Stimulated activated CD4-positive, alpha-beta T cell treated with anti-CD3 and anti-CD28 coated beads, Interleukin-15, amount 100 ng/mL, for 1 hour (primary cell): ENCODE measurements around the gene WFDC1.
"Not testable (repeated sequence)": the region's sequence is repeated elsewhere in the genome, so short reads cannot be mapped to it uniquely, and the experiment has no call there.

Experiments
- DNase-seq, 2 donors: peaks; one replicate each; pipeline ENCODE4 v3.0.0-alpha.2; 2020; ENCODE audit warnings: low read depth in 1 of 2, low spot score in 1 of 2

The WFDC1 gene

DNA sequence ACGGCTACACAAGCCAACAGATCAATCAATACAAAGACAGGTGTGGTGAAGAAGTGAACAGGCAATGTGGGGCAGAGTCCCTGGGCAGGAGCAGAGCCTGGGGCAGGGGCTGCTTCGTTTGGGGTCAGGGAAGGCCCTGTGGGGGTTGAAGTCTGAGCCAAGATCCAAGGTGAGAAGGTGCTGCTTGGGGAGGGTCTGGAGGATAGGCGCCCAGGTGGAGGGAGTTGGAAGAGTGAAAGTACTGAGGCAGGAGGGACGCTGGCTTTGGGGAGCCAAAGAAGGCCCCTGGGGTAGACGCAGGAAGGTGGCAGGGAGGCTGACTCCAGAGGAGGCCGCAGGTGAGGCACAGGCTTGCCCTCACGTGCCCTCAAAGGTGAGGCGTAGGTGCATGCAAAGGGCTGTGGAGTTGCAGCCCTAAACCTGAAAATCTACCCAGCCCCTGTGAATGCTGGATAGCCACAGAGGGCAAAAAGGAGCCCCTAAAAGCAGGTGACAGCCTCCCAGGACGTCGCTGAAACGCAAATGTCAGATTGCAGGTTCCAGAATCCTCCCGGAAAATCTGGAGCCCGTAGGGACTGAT is 33.3 kb downstream of the WFDC1 start:
- DNase-seq = no peak

DNA sequence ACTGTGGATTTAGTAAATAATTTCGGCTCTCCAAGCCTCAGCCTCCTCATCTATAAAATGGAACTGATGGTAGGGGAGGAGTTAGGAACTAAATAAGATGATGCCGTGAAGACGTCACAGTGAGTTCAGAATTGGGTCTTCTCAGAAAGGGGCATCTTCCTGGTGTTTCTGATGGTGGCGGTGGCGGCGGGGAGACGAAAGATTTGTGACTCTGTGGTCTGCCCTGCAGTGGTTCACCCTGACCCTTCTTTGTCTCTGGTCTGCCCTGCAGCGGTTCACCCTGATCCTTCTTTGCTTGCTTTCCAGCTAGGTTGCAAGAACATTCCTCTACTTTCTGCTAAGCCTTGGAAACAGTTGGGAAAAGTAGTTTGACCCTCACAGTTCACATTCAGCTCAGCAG is 34.3 kb downstream of the WFDC1 start:
- DNase-seq = no peak

DNA sequence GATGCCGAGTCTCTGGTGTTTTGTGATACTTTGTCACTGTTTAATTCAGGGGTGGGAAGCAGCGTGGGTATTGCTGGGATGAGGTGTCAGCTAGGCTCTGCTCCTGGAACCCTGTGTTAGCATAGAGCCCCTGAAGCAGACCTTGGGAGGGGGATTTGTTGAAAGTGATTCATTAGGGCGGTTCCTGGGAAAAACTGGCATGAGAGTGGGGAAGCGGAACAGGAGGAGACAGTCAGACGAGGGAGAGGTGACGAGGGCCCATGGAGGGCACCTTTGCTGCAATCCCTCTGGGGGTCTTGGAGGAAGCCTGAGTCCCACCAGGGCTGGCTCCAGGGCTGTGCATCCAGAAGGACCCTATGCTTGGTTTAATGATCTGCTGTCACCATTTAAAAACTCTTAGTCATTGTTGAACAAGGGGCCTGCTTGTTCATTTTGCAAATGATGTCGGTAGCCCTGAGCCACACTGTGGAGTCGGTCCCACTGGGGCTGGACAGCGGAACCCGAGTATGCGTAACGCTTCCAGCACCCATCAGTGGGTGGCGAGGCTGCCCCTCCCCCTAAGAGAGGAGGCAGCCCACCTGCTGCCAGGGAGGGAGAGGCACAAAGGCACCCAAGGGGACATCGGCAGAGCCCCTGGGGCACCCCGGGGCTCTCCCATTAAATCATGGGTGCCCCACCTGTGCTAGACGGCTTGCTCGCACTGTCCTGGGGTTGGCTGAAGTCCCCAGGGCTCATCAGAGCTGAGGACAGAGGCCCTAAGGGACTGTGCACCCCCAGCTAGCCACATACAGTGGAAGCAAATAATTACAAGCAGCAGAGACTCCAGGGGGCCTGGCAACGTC is 35.4 kb downstream of the WFDC1 start:
- DNase-seq = no peak

DNA sequence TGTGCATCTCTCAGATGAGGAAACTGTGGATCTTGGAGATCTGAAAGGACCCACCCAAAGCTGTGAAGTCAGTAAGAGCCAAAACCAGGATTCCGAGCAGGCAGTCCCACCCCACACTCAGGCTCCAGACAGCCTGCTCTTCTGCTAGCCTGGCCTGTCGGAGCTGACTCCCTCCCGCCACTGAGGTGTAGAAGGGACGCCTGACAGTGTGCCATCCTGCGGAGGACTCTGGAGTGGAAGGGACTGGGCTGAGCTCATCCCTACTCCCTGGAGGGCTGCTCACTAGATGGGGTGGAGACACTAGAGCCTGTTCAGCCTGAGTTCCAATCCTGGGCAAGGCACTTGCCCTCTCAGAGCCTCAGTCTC is 36.0 kb downstream of the WFDC1 start:
- no peak for DNase-seq

DNA sequence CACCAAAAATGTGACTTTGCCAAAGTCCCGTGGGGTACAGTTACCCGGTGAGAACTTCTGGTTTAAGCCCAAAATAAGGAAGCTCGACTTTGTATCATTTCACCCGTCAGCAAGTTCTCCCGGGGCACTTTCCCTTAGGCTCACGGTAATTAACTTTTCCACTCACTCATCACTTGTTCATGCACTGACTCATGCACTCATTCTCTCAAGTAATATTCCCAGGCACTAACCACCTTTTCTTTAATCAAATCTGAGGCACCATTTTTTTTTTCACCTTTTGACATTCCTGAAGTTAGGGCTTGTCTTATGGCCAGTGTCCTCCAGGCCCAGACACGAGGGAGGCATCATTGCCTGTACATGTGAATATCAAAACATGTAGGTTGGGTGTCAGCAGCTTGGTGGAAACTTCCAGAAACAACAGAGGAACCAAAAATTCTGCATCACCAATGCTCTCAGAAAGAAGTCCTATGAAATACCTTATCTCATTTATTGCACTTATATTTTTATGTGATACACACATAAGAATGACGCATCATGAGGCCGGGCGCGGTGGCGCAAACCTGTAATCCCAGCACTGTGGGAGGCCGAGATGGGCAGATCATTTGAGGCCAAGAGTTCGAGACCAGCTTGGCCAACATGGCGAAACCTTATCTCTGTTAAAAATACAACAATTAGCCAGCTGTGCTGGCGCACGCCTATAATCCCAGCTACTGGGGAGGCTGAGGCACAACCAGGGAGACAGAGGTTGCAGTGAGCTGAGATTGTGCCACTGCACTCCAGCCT is 37.5 kb downstream of the WFDC1 start:
- no peak for DNase-seq

DNA sequence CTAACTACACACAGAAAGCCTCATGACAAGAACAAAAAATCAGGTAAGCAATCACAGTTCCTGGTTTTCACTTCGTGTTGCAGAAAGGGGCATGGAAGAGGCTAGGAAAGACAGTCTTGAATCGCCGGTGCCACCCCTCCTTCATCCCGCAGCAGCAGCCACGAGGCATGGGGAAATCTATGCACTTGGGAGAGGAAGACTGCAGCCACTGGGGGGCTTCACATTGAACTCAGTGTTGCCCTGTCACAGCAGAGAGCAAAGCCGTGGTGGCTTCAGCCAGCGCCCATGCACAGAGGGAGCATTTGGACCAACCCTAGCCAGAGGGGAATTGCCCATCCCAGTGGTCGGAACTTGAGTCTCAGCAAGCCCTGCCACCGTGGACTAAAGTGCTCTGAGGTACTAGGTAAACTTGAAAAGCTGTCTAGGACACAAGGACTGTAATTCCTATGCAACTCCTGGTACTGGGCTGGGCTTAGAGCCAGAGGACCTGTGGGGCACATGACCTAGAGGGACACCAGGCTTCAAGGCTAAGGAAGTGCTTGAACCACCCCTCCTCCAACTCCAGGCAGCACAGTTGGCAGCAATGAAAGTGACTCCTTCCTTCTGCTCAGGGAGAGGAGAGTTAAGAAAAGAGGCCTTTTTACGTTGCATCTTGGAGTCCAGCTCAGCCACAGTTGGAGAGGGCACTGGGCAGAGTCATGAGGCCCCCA is 38.5 kb downstream of the WFDC1 start:
- DNase-seq = no peak

DNA sequence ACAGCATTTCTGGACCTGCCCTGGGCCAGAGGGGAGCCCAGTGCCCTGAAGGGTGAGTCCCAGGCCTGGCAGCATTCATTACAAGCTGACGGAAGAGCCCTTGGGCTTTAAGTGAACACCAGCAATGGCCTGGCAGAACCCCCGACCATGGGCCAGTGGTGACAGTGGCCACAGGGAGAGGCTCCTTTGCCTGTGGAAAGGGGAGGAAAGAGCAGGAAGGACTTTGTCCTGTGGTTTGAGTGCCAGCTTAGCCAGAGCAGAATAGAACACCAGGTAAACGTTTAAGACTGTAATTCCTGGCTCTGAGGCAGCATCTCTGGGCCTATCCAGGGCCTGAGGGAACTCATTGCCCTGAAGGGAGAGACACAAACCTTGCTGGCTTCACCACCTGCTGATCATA is 39.4 kb downstream of the WFDC1 start:
- DNase-seq = no peak

DNA sequence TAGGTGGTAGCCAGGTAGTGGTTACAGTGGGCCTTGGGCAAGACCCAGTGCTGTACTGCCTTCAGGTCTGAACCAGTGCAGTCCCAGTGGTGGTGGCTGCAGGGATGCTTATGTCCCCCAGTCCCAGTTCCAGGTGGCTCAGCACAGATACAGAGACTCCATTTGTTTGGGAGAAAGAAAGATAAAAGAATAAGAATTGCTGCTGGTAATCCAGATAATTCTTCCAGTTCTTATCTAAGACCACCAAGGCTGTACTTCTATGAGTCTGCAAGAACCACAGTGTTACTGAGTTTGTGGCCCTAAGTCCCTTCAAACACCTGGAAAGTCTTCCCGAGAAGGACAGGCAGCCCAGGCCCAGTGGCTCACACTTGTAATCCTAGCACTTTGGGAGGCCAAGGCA is 39.8 kb downstream of the WFDC1 start:
- no peak for DNase-seq

DNA sequence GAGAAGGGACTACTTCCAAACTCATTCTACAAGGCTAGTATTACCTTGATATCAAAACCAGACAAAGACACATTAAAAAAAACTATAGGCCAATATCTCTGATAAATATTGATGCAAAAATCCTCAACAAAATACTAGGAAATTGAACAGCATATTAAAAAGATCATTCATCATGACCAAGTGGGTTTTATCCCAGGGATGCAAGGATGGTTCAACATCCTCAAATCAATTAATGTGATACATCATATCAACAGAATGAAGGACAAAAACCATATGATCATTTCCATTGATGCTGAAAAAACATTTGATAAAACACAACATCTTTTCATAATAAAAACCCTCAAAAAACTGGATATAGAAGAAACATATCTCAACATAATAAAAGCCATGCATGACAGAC is 42.6 kb downstream of the WFDC1 start:
- DNase-seq = not testable (repeated sequence)

DNA sequence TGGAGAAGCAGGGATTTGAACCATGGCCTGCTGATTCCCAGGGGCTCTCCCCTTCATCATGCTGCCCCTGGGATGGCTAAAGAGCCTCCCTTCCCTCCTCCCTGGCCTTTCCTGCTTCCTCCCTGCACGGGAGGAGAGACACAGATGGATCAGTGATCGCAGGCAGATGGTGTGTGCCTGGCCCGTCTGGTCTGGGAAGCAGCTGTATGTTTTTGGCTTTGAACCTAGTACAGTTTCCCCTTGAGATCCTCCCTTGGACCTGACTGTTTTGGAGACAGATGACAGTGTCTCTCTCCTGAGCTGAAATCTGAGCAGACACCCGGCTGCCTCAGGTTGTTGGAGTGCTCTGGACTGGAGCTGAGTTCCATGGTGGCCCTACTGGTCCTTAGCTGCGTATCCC is 44.6 kb downstream of the WFDC1 start:
- DNase-seq = no peak

DNA sequence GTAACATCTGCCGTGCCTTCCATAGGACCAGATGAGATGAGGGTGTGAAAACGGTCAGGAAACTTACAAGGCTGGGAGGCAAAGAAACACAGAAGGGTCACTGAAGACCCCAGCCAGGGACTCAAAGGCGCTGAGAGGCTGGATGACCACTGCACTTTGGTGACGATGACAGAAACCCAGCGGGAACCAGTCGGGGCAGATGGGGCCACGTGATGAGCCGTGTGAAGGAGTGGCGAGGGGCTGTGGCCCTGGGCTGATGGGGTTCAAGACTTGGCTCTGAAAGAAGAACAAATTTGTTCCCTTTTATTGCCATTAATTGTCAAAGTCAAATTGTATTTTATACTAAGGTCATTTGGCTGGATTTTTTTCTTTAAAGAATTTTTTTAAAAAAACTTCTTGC is 45.1 kb downstream of the WFDC1 start:
- no peak for DNase-seq

DNA sequence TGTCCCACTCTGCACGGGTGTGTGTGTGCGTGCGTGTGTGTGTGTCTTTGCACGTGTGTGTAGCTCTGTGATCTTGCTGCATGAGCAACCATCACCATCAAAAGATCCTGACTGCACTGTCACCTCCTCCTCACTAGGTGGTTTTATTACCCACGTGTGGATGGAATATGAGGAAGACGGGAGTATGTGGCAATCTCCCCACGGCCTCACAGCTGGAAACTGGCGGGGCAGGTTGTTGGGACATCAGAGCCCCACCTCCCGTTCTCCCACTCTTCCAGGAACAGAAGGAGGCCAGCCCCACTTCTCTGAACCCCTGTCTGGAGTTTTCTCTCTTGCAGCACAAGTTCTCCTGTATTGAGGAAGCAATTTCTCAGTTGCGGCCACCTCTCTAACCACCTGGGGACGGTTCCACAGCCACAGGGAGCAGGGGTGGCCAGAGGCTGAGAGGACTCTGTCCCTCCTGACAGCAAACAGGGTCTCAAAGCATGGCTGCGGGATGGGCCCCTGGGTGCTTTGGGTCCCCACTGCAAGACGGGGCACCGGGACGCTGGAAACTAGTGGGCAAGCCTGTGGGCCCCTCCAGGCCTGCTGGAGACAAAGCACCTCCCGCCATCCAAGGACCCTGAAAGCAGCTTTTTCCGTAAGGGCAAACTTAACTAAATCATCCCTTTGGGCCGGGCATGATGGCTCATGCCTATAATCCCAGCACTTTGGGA is 45.8 kb downstream of the WFDC1 start:
- DNase-seq = no peak

DNA sequence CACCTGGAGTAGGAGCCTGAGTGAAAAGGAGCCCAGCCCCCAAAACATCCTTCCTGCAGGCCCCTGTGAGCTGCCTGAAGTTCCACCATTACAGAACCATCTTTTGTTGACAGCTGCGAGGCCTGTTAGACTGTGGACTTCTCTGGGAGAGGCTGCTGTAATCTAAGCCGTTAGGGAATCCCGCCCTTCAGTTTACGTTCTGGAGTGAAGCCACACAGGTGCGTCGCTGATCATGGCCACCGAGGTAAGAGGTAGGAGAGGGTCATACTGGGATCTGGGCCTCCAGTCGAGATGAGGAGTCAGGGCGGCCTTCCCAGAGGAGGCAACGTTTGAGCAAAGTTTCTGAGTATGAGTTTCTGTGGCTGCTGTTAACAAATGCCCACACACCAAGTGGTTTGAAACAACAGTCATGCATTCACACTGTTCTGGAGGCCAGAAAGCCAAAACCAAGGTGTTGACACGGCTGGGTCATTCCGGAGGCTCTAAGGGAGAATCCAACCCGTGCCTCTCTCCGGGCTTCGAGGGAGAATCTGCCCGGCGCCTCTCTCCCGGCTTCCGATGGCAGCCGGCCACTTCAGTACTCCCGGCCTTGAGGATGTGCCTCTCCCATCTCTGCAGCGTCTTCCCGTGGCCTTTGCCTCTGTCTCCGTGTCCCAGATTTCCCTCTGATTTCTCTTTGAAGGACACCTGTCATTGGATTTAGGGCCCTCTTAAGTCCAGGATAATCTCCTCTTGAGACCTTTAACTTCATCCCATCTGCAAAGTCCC is 47.0 kb downstream of the WFDC1 start:
- DNase-seq = no peak

DNA sequence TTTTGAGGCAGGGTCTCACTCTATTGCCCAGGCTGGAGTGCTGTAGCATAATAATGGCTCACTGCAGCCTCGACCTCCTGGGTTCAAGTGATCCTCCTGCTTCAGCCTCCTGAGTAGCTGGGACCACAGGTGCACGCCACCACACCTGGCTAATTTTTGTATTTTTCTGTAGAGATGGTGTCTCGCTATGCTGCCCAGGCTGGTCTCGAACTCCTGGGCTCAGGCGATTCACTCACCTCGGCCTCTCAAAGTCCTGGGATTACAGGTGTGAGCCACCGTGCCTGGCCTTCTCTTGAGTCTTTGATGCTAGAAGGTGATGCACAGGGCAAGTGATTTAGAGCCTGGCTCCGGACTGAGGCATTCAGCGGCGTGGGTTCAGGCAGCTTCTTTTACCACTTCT is 49.1 kb downstream of the WFDC1 start:
- not testable (repeated sequence) for DNase-seq

DNA sequence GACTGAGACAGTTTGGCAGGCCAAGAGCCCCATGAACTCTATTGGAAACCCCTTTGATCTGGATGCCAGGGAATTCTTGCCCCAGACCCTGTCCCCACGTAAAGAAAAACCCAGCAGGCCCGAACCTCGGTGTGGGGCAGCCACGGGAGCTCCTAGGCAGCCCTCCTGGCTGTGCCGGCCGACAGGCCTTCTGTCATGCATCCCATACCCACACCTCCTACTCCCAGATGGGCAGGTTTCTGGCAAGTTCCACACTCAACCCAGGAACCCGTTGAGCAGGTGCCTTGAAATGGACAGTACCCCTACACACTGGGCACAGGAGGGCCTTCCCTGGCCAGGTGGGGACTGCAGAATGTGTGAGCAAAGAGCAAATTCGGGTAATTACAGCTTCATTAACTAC is 50.1 kb downstream of the WFDC1 start:
- no peak for DNase-seq

DNA sequence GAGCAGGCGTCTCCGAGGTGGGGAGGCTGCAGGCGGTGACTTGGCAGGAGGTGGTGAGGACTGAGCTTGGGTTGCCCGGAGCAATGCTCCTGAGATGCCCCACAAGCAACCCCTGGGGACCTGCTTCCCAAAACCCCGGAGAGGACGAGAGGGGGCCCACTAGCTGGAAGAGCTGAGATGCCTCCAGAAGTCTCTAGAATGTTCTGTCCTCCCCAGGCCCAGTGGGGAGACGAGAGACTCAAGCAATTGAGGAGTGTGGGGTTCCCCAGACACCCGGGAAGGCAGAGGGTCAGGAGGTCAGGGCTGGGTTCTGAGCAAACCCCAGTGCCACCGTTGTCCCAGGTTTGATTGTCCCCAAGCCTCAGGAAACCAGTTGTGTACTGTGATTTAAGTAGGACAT is 52.5 kb downstream of the WFDC1 start:
- DNase-seq = no peak

DNA sequence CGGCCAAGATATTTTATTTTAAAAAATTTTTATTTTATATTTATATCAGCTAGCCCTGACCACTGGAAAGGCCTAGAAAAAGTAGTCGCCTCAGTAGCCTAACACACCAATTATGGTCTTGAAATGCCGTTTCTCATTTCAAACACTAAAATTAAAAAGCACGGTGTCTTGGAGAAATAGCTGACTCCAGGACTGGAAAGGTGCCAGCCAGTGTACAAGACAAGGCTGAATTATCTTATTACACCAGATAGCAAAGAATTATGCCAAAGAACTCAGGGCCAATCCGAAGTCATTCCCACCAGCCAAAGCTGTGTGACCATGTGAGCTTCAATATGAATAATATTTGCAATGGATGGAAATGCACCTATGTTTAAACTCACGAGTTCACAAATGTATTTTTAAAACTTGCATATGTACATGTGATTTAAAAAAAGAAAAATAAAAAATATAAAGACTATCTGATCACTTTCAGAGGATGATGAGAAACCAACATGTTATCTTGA is 53.8 kb downstream of the WFDC1 start:
- no peak for DNase-seq

DNA sequence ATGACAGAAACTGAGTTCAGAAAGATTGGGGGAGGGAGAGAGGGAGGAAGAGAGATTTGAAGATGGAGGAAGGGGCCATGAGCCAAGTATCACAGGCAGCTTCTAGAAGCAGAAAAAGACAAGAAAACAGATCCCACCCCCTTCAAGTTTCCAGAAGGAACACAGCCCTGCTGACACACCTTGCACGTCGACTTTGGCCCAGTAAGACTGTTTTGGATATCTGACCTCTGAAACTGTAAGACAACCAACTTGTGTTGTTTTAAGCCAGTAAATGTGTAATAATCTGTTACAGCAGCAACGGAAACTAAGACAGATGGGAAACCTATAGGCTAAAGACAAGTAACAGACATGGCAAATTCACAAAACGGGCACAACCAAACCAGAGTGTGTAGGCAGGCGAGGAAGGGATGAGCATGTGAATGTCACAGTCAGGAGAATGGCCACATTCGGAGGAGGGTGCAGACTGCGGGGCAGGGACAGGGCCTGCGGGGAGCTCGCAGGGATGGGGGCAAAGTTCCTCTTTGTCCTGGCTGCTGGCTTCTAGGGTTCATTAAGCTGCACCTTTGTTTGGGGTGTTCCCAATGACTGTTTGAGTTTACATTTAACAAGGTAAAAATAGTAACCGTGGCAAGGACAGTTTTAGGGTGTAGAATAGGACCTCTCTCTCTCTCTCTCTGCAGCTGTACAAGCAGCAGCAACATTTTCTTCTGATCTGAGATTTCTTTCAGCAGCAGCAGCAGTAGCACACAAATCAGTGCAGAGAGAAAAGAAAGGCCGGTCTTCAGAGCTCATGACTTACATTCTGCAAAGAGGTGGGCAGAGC is 55.4 kb downstream of the WFDC1 start:
- DNase-seq = no peak

DNA sequence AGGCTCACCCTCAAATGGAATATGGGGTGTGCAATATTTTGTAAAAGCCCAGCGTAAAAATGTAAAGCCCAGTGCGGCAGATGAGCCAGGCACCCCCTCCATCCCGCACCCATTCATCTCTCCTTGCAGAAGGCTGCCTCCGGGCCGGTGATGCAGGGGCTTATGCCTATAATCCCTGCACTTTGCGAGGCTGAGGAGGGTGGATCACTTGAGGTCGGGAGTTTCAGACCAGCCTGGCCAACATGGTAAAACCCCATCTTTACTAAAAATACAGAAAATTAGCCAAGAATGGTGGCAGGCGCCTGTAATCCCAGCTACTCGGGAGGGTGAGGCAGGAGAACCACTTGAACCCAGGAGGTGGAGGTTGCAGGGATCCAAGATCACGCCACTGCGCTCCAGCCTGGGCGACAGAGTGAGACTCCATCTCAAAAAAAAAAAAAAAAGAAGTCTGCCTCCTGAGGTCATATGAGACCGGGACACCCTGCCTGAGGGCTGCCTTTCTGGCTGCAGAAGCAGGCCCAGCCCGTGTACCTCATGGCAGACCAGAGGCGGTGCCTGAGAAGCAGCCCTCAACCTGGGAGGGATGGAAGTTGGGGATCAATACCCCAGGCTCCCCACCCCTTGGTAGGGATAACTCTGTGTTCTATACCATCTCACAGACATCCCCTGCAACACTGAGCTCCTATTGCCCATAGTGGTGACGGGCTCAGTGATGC is 56.2 kb downstream of the WFDC1 start:
- DNase-seq = no peak
